Pancreas (tissue), 10 donors: ENCODE measurements around the gene CDK11B. TPM values are rescaled to one million over a fixed set of nuclear protein-coding genes. Genes with fewer than 3 reads are reported as not detected.

Experiments used
- ATAC-seq, 4 donors: fragments of 200-7000 bp; cut with Tn5 transposase; one replicate each; pipeline versions ENCODE4 v1.8.0 to v1.9.1; 2020; ENCODE audit warnings: mild to moderate bottlenecking in 4 of 4, moderate library complexity in 4 of 4
- DNase-seq, 6 donors: peaks; one replicate each; pipeline ENCODE4 v3.0.0-alpha.2; 2020
- FAIRE-seq: peaks from 2 replicates; lab custom pipeline; 2012; peaks lifted over from hg19 to GRCh38; lab: Jason Lieb, UNC
- H3K27ac ChIP-seq, 4 donors: fragments of 200-600 bp; sonication (generic); 1 replicate in 3 of 4; 2 replicates in 1 of 4; pipeline versions ENCODE4 v1.5.0 to v1.8.0; 2020
- H3K27me3 ChIP-seq, 4 donors: fragments of 200-600 bp; one replicate each; pipeline ENCODE4 v1.8.0; 2021
- H3K36me3 ChIP-seq, 3 donors: fragments of 200-600 bp; sonication (generic) in 1 of 3; one replicate each; pipeline versions ENCODE4 v1.5.0 to v1.8.0; 2020 to 2021
- H3K4me1 ChIP-seq, 3 donors: fragments of 200-600 bp; one replicate each; pipeline ENCODE4 v1.8.0; 2021
- H3K4me3 ChIP-seq, 4 donors: fragments of 200-600 bp; sonication (generic) in 2 of 4; one replicate each; pipeline versions ENCODE4 v1.5.0 to v1.8.0; 2020 to 2021
- H3K9me3 ChIP-seq, 4 donors: fragments of 200-600 bp; one replicate each; pipeline ENCODE4 v1.8.0; 2021
- whole genome bisulfite sequencing, 2 donors: extraction: QIAGEN DNeasy Blood & Tissue Kit; methylation state at CpG; one replicate each; pipeline ENCODE4 v1.1.7; 2013; 5-methylcytosine and 5-hydroxymethylcytosine counted together
- intact Hi-C, 3 donors: fragments of 100-400 bp; cut with DNase I; formaldehyde crosslinking; loops; one replicate each; pipeline versions ENCODE4 v1.11.1 to v1.14.2; 2022
- polyA plus RNA-seq, 2 donors: library from polyadenylated mRNA; stranded (reverse); fragments of 200-250 nt; gene quantifications; one replicate each; pipeline ENCODE4 v1.2.3, GENCODE V29; 2013
- total RNA-seq, 6 donors: library from RNA; stranded (reverse); fragmentation: NEBNext Ultra II Directional in 4 of 6; extraction: Animal tissue kit (Norgen Biotek cat#: 25700) in 4 of 6; gene quantifications; one replicate each; pipeline versions ENCODE4 v1.2.1 to v1.2.4, GENCODE V29; 2021 to 2023
- TF ChIP-seq, protein P1 (sequence below), 4 donors: fragments of 200-600 bp; sonication (generic) in 3 of 4; IDR thresholded peaks; one replicate each; pipeline versions ENCODE4 v1.5.0 to v1.8.0; 2021; ENCODE audit warnings: antibody characterized with exemption in 4 of 4
- donor health status: healthy with polysubstance abuse.
- donor health status: DM: no; HTN: no; CAD: no; lungs with moderate emphysema.
- donor health status: DM: no; HTN: no; CAD: no.
- donor health status: control.
- donor health status: control.
- donor health status: Bipolar disorder and iron deficiency.
- donor health status: DM: yes; HTN: yes; CAD: no.
- donor health status: DM: no; HTN: no; CAD: no.
- donor health status: DM: no; HTN: no; CAD: no.
- donor health status: DM: yes; HTN: yes; CAD: no.

Gene CDK11B
- total and polyA plus RNA-seq, 8 donors = 9.0 to 31.8 (median 10.9) TPM

- H3K27me3 ChIP-seq = no peaks in the 10 kb centered on the region
Observed at GRCh38 chr1:1604374-1605033, 54.3 kb downstream of the CDK11B start.

GRCh38 chr1:1603671-1604373, 55.0 kb downstream of the CDK11B start:
- Histone ChIP-seq H3K4me1 (no peaks in the 10 kb centered on the region), H3K9me3 (no peaks in the 10 kb centered on the region), H3K4me3 (no peak overlapping the region), H3K27me3 (no peaks in the 10 kb centered on the region), H3K36me3 (no peaks in the 10 kb centered on the region), H3K27ac (no peak overlapping the region)
- TF ChIP-seq, protein P1, sequence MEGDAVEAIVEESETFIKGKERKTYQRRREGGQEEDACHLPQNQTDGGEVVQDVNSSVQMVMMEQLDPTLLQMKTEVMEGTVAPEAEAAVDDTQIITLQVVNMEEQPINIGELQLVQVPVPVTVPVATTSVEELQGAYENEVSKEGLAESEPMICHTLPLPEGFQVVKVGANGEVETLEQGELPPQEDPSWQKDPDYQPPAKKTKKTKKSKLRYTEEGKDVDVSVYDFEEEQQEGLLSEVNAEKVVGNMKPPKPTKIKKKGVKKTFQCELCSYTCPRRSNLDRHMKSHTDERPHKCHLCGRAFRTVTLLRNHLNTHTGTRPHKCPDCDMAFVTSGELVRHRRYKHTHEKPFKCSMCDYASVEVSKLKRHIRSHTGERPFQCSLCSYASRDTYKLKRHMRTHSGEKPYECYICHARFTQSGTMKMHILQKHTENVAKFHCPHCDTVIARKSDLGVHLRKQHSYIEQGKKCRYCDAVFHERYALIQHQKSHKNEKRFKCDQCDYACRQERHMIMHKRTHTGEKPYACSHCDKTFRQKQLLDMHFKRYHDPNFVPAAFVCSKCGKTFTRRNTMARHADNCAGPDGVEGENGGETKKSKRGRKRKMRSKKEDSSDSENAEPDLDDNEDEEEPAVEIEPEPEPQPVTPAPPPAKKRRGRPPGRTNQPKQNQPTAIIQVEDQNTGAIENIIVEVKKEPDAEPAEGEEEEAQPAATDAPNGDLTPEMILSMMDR (IDR thresholded peaks at IDR 0.05) = no peak
- FAIRE-seq = no peak
- ATAC-seq = no peak
- DNase-seq = no peak
- 56 to 63% methylated on average over 13 of the region's 13 CpGs for WGBS, 2 donors
- intact Hi-C loops = no loop called here

More at GRCh38 chr1:1604374-1605033, 54.3 kb downstream of the CDK11B start:
- no peak overlapping the region for H3K4me3 ChIP-seq
- DNase-seq (no peak), FAIRE-seq (no peak), ATAC-seq (no peak)
- no peaks in the 10 kb centered on the region for H3K36me3 ChIP-seq
- H3K4me1 ChIP-seq = no peaks in the 10 kb centered on the region
- no peak overlapping the region for H3K27ac ChIP-seq
- no peaks in the 10 kb centered on the region for H3K9me3 ChIP-seq
- WGBS, 2 donors = 73 to 77% methylated on average over 15 of the region's 15 CpGs
- TF ChIP-seq, protein P1 (IDR thresholded peaks at IDR 0.05) = no peak
- intact Hi-C loops = no loop called here

DNA sequence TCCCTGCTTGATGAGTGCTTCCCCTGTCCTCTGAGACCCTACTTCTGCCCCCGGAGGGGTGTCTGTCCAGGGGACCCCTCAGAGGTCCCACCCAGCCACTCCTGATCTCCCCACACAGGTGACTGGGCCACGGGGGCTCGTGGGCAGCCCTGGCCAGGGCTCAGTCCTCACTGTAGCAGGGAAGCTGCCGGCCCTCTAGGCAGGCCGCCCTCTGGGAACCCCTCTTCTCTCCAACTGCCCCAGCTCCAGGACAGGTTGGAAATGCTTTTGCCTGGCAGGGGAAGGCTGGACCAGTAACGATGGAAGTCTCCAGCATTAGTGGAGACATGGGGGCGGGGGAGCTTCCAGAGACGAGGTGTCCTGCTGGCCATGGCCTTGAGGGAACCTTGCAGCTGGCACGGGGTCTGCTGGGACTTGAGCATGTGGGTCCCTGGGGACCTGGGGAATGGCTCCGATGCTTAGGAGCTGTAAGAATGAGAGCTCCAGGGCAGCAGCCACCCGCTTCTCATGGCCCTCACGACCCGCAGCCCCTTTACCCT, 55.8 kb downstream of the CDK11B start:
- intact Hi-C loops = no loop called here
- 47 to 58% methylated on average over 13 of the region's 13 CpGs for WGBS, 2 donors
- FAIRE-seq (no peak), DNase-seq (no peak), ATAC-seq (no peak)
- H3K4me1 ChIP-seq = peaks cover 0 to under 1% (median 0%) of the 10 kb centered on the region in 3 donors
- TF ChIP-seq, protein P1 (IDR thresholded peaks at IDR 0.05) = no peak
- H3K36me3 ChIP-seq = no peaks in the 10 kb centered on the region
- H3K27me3 ChIP-seq = no peaks in the 10 kb centered on the region
- no peak overlapping the region for H3K27ac ChIP-seq
- no peak overlapping the region for H3K4me3 ChIP-seq
- no peaks in the 10 kb centered on the region for H3K9me3 ChIP-seq

GRCh38 chr1:1602304-1602967, 56.4 kb downstream of the CDK11B start:
- ATAC-seq (no peak), FAIRE-seq (no peak), DNase-seq (no peak)
- intact Hi-C loops = no loop called here
- Histone ChIP-seq H3K4me3 (no peak overlapping the region), H3K9me3 (no peaks in the 10 kb centered on the region), H3K4me1 (peaks cover 0 to 6% (median 3%) of the 10 kb centered on the region in 3 donors), H3K27ac (no peak overlapping the region), H3K36me3 (no peaks in the 10 kb centered on the region), H3K27me3 (no peaks in the 10 kb centered on the region)
- 58 to 61% methylated on average over 18 of the region's 18 CpGs for WGBS, 2 donors
- TF ChIP-seq, protein P1 (IDR thresholded peaks at IDR 0.05) = no peak
